Stimulated activated CD8-positive, alpha-beta memory T cell treated with anti-CD3 and anti-CD28 coated beads, Interleukin-15, amount 100 ng/mL, for 1 hour (primary cell): Measurements from ENCODE around the gene TECTA.

Source experiments
- DNase-seq: peaks from one replicate; pipeline ENCODE4 v3.0.0-alpha.2; 2020; ENCODE audit warnings: low read depth

Gene TECTA

GRCh38 chr11:121188776-121189175 lies 87.7 kb downstream of the TECTA start:
- DNase-seq: no peak

GRCh38 chr11:121191818-121192217 lies 90.8 kb downstream of the TECTA start:
- DNase-seq: no peak

GRCh38 chr11:121194731-121195596 lies 93.9 kb downstream of the TECTA start:
- peak; percentile 32 for DNase-seq

GRCh38 chr11:121198491-121198890 lies 97.4 kb downstream of the TECTA start:
- DNase-seq: no peak

GRCh38 chr11:121199516-121199915 lies 98.5 kb downstream of the TECTA start:
- DNase-seq: no peak

GRCh38 chr11:121206810-121207209 lies 105.8 kb downstream of the TECTA start:
- no peak for DNase-seq

GRCh38 chr11:121207485-121208115 lies 106.6 kb downstream of the TECTA start:
- DNase-seq: no peak

- DNase-seq: no peak
Measured at GRCh38 chr11:121210445-121211080, 109.5 kb downstream of the TECTA start.

GRCh38 chr11:121211626-121212025 lies 110.6 kb downstream of the TECTA start:
- no peak for DNase-seq

- no peak for DNase-seq
Measured at GRCh38 chr11:121212536-121213361, 111.7 kb downstream of the TECTA start.

- DNase-seq: no peak
Measured at GRCh38 chr11:121213362-121213893, 112.4 kb downstream of the TECTA start.

- no peak for DNase-seq
Measured at GRCh38 chr11:121214861-121215260, 113.8 kb downstream of the TECTA start.

- DNase-seq: no peak
Measured at GRCh38 chr11:121221496-121222200, 120.6 kb downstream of the TECTA start.

- no peak for DNase-seq
Measured at GRCh38 chr11:121223161-121223560, 122.1 kb downstream of the TECTA start.

GRCh38 chr11:121225382-121225781 lies 124.3 kb downstream of the TECTA start:
- no peak for DNase-seq

GRCh38 chr11:121226415-121227263 lies 125.6 kb downstream of the TECTA start:
- no peak for DNase-seq

- DNase-seq: no peak
Measured at GRCh38 chr11:121228851-121229250, 127.8 kb downstream of the TECTA start.

GRCh38 chr11:121229495-121230215 lies 128.6 kb downstream of the TECTA start:
- DNase-seq: no peak

GRCh38 chr11:121231576-121232278 lies 130.7 kb downstream of the TECTA start:
- DNase-seq: no peak
